CD4-positive, alpha-beta T cell (primary cell): ENCODE results near the gene LIPE. TPM values are rescaled to one million over a fixed set of nuclear protein-coding genes. Genes with fewer than 3 reads are reported as not detected.

Source experiments
- ATAC-seq: fragments of 200-7000 bp; cut with Tn5 transposase; one replicate; pipeline ENCODE4 v1.10.0; 2022; ENCODE audit warnings: mild to moderate bottlenecking; ENCODE audit not compliant: poor library complexity
- CTCF ChIA-PET: fragments of 350-600 bp; sonication (Branson Sonifier 250); formaldehyde crosslinking; loops from one replicate; lab custom pipeline; 2021; ENCODE audit warnings: antibody characterized with exemption, inconsistent platforms; lab: Charles Lee
- POLR2A ChIA-PET: fragments of 350-600 bp; sonication (Branson Sonifier 250); formaldehyde crosslinking; loops from one replicate; lab custom pipeline; 2021; ENCODE audit warnings: antibody characterized with exemption, inconsistent platforms; lab: Charles Lee
- DNase-seq, 14 experiments: peaks; one replicate each; pipeline ENCODE4 v3.0.0-alpha.2; 2013 to 2020; ENCODE audit warnings: mixed read lengths in 2 of 14
- H3K27ac ChIP-seq, 2 donors: one replicate each; pipeline versions ENCODE4 v1.5.1 to v1.7.0; 2013; ENCODE audit warnings: low read length in 2 of 2, low read depth in 1 of 2, mild to moderate bottlenecking in 1 of 2
- H3K27me3 ChIP-seq, 2 experiments: 1 replicate in 1 of 2; 2 replicates in 1 of 2; pipeline versions ENCODE4 v1.6.1 to v1.7.0; 2013; ENCODE audit warnings: low read length in 2 of 2, control low read depth in 1 of 2, mild to moderate bottlenecking in 1 of 2, moderate library complexity in 1 of 2; ENCODE audit not compliant: insufficient read depth in 2 of 2, control insufficient read depth in 1 of 2
- H3K36me3 ChIP-seq: one replicate; pipeline ENCODE4 v1.6.1; 2013; ENCODE audit warnings: low read length, control low read depth; ENCODE audit not compliant: insufficient read depth
- H3K4me1 ChIP-seq: one replicate; pipeline ENCODE4 v1.6.1; 2013; ENCODE audit warnings: low read length, control low read depth; ENCODE audit not compliant: insufficient read depth
- H3K4me3 ChIP-seq: one replicate; pipeline ENCODE4 v1.5.1; 2013; ENCODE audit warnings: mild to moderate bottlenecking, low read length, moderate library complexity
- H3K9me3 ChIP-seq, 2 experiments: 1 replicate in 1 of 2; 2 replicates in 1 of 2; pipeline versions ENCODE4 v1.6.1 to v1.7.0; 2013; ENCODE audit warnings: low read length in 2 of 2, mild to moderate bottlenecking in 2 of 2, control low read depth in 1 of 2, moderate library complexity in 1 of 2; ENCODE audit not compliant: control insufficient read depth in 1 of 2, insufficient read depth in 1 of 2
- H3K27ac Mint-ChIP-seq: one replicate; pipeline ENCODE4 v1.8.0; 2020; ENCODE audit warnings: mixed read lengths
- H3K27me3 Mint-ChIP-seq: one replicate; pipeline ENCODE4 v1.8.0; 2021; ENCODE audit warnings: mixed read lengths
- H3K36me3 Mint-ChIP-seq: one replicate; pipeline ENCODE4 v1.8.0; 2021; ENCODE audit warnings: low read depth, mixed read lengths
- H3K4me1 Mint-ChIP-seq: one replicate; pipeline ENCODE4 v1.8.0; 2021; ENCODE audit warnings: low read depth, mixed read lengths
- H3K4me3 Mint-ChIP-seq: one replicate; pipeline ENCODE4 v1.8.0; 2020; ENCODE audit warnings: mild to moderate bottlenecking, mixed read lengths
- H3K9me3 Mint-ChIP-seq: one replicate; pipeline ENCODE4 v1.8.0; 2020; ENCODE audit warnings: mixed read lengths
- CTCF ChIP-seq: fragments of 200-600 bp; IDR thresholded peaks from one replicate; pipeline ENCODE4 v1.8.0; 2022; ENCODE audit warnings: antibody characterized with exemption, mild to moderate bottlenecking
- intact Hi-C, 2 experiments: fragments of 100-400 bp; cut with DNase I in 1 of 2; cut with micrococcal nuclease in 1 of 2; formaldehyde crosslinking; loops; one replicate each; pipeline versions ENCODE4 v1.15.1 to v1.9.0; 2023 to 2025; cut with DNase I, micrococcal nuclease
- total RNA-seq, 174 experiments: library from RNA in 2 of 174; stranded (reverse) in 2 of 174; gene quantifications; one replicate each; pipeline ENCODE4 v1.2.3 and lab custom pipeline; 2021 to 2026

LIPE gene
- total RNA-seq, 2 experiments from 2014 or later, result 7.6 to 8.2 TPM

- CTCF ChIA-PET, result interaction anchor here (0.7 to 3.5 kb wide), 12 partner anchors 8 to 560 kb away, joined by 3 to 32 read pairs (median 8); partner anchors contain the start of gene RPS19
- no peaks in the 10 kb centered on the region for H3K27me3 Mint-ChIP-seq
These were observed 7.1 kb downstream of the LIPE start for GRCh38 chr19:42420055-42420544.

GRCh38 chr19:42419309-42419708, 7.9 kb downstream of the LIPE start:
- Mint-ChIP-seq H3K36me3 (peaks cover 21% of the 10 kb centered on the region), H3K27ac (no peak overlapping the region), H3K4me1 (peaks cover 46% of the 10 kb centered on the region), H3K27me3 (no peaks in the 10 kb centered on the region), H3K4me3 (no peak overlapping the region), H3K9me3 (no peaks in the 10 kb centered on the region)
- intact Hi-C loops, result no loop called here
- POLR2A ChIA-PET, result no interaction called here
- H3K27ac ChIP-seq, result no peak overlapping the region
- peaks cover 7% of the 10 kb centered on the region for H3K36me3 ChIP-seq
- no peak for TF ChIP-seq CTCF
- DNase-seq (no peak), ATAC-seq (no peak)
- H3K9me3 ChIP-seq, result no peaks in the 10 kb centered on the region
- peaks cover 44% of the 10 kb centered on the region for H3K4me1 ChIP-seq
- CTCF ChIA-PET, result interaction anchor here (1.0 to 3.5 kb wide), 7 partner anchors 9 to 32 kb away, joined by 3 to 32 read pairs (median 9); no protein-coding TSS in a partner anchor
- H3K4me3 ChIP-seq, result no peak overlapping the region
- no peaks in the 10 kb centered on the region for H3K27me3 ChIP-seq

More at GRCh38 chr19:42420055-42420544, 7.1 kb downstream of the LIPE start:
- ATAC-seq, result peak; percentile 45
- H3K4me1 Mint-ChIP-seq, result peaks cover 49% of the 10 kb centered on the region
- peak; percentile 86 for TF ChIP-seq CTCF
- POLR2A ChIA-PET, result interaction anchor here (1.5 kb wide), 1 partner anchor 20 kb away, joined by 5 read pairs; no protein-coding TSS in a partner anchor
- Histone ChIP-seq H3K36me3 (peaks cover 4% of the 10 kb centered on the region), H3K4me3 (no peak overlapping the region), H3K4me1 (peaks cover 46% of the 10 kb centered on the region), H3K27ac (no peak overlapping the region), H3K9me3 (no peaks in the 10 kb centered on the region), H3K27me3 (no peaks in the 10 kb centered on the region)
- H3K4me3 Mint-ChIP-seq, result peak overlapping the region; percentile 77
- no peaks in the 10 kb centered on the region for H3K9me3 Mint-ChIP-seq
- intact Hi-C loops, result loop anchor here (1.0 to 10.0 kb wide), 7 partner anchors 13 to 313 kb away; partner anchors contain the start of genes MEGF8 (in 1 of the 2) and POU2F2 (in 1 of the 2)
- peaks cover 14% of the 10 kb centered on the region for H3K36me3 Mint-ChIP-seq
- DNase-seq, result peak; percentile 66 to 89 (median 75)
- peak overlapping the region; percentile 12 for H3K27ac Mint-ChIP-seq

- H3K27me3 ChIP-seq, result no peaks in the 10 kb centered on the region
- peaks cover 4% of the 10 kb centered on the region for H3K4me1 Mint-ChIP-seq
- no peak overlapping the region for H3K4me3 Mint-ChIP-seq
- POLR2A ChIA-PET, result no interaction called here
- H3K36me3 Mint-ChIP-seq, result peaks cover 26% of the 10 kb centered on the region
- peaks cover 20% of the 10 kb centered on the region for H3K36me3 ChIP-seq
- no peaks in the 10 kb centered on the region for H3K9me3 ChIP-seq
- no peaks in the 10 kb centered on the region for H3K27me3 Mint-ChIP-seq
- H3K4me1 ChIP-seq, result peaks cover 3% of the 10 kb centered on the region
- no peaks in the 10 kb centered on the region for H3K9me3 Mint-ChIP-seq
- no peak for ATAC-seq
- H3K27ac ChIP-seq, result no peak overlapping the region
- intact Hi-C loops, result no loop called here
- CTCF ChIA-PET, result no interaction called here
- TF ChIP-seq CTCF, result no peak
- no peak overlapping the region for H3K27ac Mint-ChIP-seq
- DNase-seq, result no peak
- H3K4me3 ChIP-seq, result no peak overlapping the region
These were observed 14.5 kb downstream of the LIPE start for GRCh38 chr19:42412661-42413076.
